A673 (cell line): ENCODE results near the gene MPPED2.

Source experiments
- CTCF ChIP-seq: fragments of 300-800, 200-600 bp; sonication (generic); conservative IDR thresholded peaks from 2 replicates; pipeline ENCODE4 v1.5.1; 2017; ENCODE audit warnings: low read depth, mild to moderate bottlenecking, antibody characterized with exemption, low read length, moderate library complexity, mixed read lengths
- EZH2 ChIP-seq: fragments of 200-600 bp; sonication (generic); IDR thresholded peaks from 2 replicates; pipeline ENCODE4 v1.6.1; 2017; ENCODE audit warnings: borderline replicate concordance, low read depth, mild to moderate bottlenecking, mixed read lengths, antibody characterized with exemption, low read length; ENCODE audit not compliant: poor library complexity, severe bottlenecking

GRCh38 chr11:30481330-30481729 lies 104.8 kb downstream of the MPPED2 start:
- TF ChIP-seq CTCF (no peak), EZH2 (no peak)
